Measurements from ENCODE around the gene DCLRE1C.
"Not testable (repeated sequence)": the region's sequence is repeated elsewhere in the genome, so short reads cannot be mapped to it uniquely, and the experiment has no call there.

DCLRE1C gene

DNA sequence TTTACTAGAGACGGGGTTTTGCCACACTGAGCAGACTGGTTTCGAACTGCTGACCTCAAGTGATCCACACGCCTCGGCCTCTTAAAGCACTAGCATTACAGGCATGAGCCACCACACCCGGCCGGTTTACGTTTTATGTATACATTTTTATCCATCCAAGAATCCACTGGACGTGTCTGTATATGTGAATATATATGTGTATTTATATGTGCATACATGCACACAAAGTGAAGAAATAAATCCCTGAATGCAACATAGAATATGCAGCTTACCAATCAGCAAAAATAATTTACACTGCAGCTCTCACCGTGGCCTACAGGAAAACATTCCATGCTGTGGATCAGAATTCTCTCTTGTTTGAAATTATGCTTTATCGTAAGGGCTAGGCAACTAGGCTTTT is 23.3 kb downstream of the DCLRE1C start:
- DNase-seq (ENCODE audit: insufficient read length): no peak
- no peak for FAIRE-seq
- TF ChIP-seq TAF1 (IDR thresholded peaks at IDR 0.05; ENCODE audit: borderline replicate concordance, low read depth, low read length): no peak
- no peak for TF ChIP-seq POLR2A (IDR thresholded peaks at IDR 0.05; ENCODE audit: low read depth, low read length)
- no peak for TF ChIP-seq POLR2AphosphoS5 (IDR thresholded peaks at IDR 0.05; ENCODE audit: low read depth, low read length)

DNA sequence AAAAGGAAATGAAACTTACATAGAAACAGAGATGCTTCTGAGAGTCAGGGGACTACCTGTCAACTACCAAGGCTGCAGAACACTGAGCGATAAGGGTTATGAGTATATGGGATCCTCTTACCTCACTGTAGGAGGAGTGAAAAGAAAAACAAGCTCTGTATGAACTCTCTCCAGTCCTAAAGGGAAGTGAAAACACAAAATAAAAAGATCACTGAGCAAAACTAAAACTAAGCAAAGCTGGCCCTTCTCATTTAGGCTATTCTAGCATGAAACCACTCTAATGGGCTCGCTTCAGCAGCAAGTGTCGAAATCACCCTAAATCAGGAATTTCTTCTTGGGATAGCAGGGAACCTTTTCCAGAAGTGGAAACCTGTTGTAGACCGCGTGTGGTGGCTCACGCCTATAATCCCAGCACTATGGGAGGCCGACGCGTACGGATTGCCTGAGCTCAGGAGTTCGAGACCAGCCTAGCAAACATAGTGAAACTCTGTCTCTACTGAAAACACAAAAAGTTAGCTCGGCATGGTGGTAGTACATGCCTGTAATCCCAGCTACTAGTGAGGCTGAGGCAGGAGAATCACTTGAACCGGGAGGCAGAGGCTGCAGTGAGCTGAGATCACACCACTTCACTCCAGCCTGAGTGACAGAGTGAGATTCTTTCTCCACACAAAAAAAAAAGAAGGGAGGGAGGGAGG is 27.0 kb downstream of the DCLRE1C start:
- TF ChIP-seq TAF1 (IDR thresholded peaks at IDR 0.05; ENCODE audit: borderline replicate concordance, low read depth, low read length) (no peak), POLR2AphosphoS5 (IDR thresholded peaks at IDR 0.05; ENCODE audit: low read depth, low read length) (no peak), POLR2A (IDR thresholded peaks at IDR 0.05; ENCODE audit: low read depth, low read length) (no peak)
- FAIRE-seq (peak; percentile 95), DNase-seq (ENCODE audit: insufficient read length) (peak; percentile 52)

DNA sequence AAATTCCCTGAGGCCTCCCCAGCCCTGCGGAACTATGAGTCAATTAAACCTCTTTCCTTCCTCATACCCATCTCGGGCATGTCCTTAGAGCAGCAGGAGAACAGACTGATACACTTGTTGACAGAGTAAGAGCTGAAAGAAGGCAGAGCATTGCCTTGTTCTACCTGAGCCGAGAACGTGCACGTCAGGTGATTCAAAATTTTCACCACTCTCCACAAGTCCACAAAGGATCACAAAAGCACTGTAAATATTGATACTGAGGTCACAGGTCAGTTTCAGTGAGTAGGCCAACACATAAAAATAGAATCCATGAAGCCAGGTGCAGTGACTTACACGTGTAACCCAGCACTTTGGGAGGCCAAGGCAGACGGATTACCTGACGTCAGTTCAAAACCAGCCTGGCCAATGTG is 27.8 kb downstream of the DCLRE1C start:
- DNase-seq (ENCODE audit: insufficient read length): no peak
- FAIRE-seq: no peak

DNA sequence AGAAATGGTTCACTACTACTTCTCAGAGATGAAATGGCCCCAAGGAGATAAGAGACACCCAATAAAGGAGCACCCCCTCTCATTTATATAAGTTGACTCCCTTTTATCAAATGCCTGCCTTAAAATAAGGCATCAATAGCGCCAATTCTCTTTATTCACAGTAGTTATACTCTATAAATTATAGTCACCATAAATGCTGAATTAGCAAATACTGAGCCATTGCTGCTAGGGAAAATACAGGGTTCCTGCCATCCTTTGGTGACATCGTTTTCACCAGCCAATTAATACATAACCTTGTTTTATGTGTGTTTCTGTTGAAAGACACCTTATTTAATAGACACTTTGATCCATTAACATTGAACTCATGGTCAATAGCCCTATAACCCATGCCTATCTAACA is 28.6 kb downstream of the DCLRE1C start:
- FAIRE-seq: peak; percentile 56
- DNase-seq (ENCODE audit: insufficient read length): no peak
- no peak for TF ChIP-seq TAF1 (IDR thresholded peaks at IDR 0.05; ENCODE audit: borderline replicate concordance, low read depth, low read length)

More for the DNA sequence above, 27.8 kb downstream of the DCLRE1C start:
- TF ChIP-seq TAF1 (IDR thresholded peaks at IDR 0.05; ENCODE audit: borderline replicate concordance, low read depth, low read length) (no peak), POLR2A (IDR thresholded peaks at IDR 0.05; ENCODE audit: low read depth, low read length) (no peak)

DNA sequence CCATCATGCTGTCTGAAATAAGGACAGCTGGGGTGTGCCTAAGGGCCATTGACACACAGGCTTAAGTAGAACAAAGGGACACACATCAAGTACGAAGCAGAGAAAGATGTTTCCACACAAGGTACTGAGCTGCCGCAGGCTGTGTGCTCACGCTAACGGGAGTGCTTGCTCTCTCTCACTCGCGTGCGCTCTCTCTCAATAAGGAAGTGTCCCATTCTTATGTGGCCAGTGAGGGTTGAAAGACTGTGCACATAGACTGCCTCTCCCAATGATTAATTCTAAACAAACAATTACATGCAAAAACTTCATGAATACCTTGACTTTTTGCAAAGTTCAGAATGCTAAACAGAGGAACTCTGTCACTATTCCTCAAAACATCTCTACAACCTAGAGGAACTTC is 29.9 kb downstream of the DCLRE1C start:
- DNase-seq (ENCODE audit: insufficient read length) (no peak), FAIRE-seq (no peak)
- TF ChIP-seq POLR2AphosphoS5 (IDR thresholded peaks at IDR 0.05; ENCODE audit: low read depth, low read length): no peak
- TF ChIP-seq TAF1 (IDR thresholded peaks at IDR 0.05; ENCODE audit: borderline replicate concordance, low read depth, low read length): no peak
- TF ChIP-seq POLR2A (IDR thresholded peaks at IDR 0.05; ENCODE audit: low read depth, low read length): no peak

DNA sequence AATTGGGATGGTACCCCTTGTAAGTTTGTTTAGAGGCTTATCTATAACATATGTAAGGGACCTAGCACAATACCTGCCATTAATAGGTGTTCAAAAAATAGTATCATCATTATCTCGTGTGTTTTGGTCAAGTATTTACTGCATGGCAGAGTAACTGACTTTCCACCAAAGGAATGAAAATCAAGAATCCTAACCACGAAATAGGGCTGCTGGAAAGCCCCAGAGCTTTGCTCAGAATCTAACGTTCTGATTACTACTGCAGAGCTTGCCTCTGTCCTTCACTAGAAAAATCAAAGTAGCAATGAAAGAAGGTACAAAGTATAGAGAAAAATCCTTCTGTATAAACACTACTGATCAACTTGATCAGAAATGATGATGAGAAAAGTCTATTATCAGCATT is 34.9 kb downstream of the DCLRE1C start:
- DNase-seq (ENCODE audit: insufficient read length) (no peak), FAIRE-seq (no peak)
- TF ChIP-seq POLR2A (IDR thresholded peaks at IDR 0.05; ENCODE audit: low read depth, low read length): no peak
- no peak for TF ChIP-seq POLR2AphosphoS5 (IDR thresholded peaks at IDR 0.05; ENCODE audit: low read depth, low read length)
- TF ChIP-seq TAF1 (IDR thresholded peaks at IDR 0.05; ENCODE audit: borderline replicate concordance, low read depth, low read length): no peak

DNA sequence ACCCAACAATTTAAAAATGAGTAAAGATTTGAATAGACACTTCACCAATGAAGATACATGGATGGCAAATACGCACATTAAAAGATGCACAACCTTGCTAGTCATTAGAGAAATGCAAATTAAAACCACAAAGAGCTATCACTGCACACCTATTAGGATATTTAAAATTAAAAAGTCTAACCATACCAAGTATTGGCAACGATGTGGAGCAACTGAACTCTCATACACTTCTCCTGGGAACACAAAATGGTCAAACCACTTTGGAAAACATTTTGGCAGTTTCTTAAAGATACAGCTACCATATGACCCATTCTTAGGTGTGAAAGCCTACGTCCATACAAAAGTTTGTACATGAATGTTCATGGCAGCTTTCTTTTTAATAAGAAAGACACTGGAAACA is 36.1 kb downstream of the DCLRE1C start:
- no peak for DNase-seq (ENCODE audit: insufficient read length)
- no peak for FAIRE-seq
- no peak for TF ChIP-seq POLR2AphosphoS5 (IDR thresholded peaks at IDR 0.05; ENCODE audit: low read depth, low read length)
- no peak for TF ChIP-seq POLR2A (IDR thresholded peaks at IDR 0.05; ENCODE audit: low read depth, low read length)
- TF ChIP-seq TAF1 (IDR thresholded peaks at IDR 0.05; ENCODE audit: borderline replicate concordance, low read depth, low read length): no peak

DNA sequence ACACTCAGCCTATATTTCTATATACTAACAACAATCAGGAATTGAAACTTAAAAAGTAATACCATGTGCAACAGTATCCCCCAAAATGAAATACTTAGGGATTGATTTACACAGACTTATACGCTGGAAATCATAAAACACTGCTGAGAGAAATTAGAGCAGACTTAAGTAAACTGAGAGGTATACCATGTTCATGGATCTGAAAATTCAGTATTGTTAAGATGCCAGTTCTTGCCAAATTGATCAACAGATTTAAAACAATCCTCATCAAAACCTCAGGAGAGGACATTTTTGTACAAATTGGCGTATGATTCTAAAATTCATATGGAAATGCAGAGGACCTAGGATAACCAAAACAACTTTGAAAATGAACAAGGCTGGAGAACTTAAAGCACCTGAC is 37.3 kb downstream of the DCLRE1C start:
- no peak for FAIRE-seq
- DNase-seq (ENCODE audit: insufficient read length): no peak
- TF ChIP-seq TAF1 (IDR thresholded peaks at IDR 0.05; ENCODE audit: borderline replicate concordance, low read depth, low read length) (no peak), POLR2A (IDR thresholded peaks at IDR 0.05; ENCODE audit: low read depth, low read length) (no peak), POLR2AphosphoS5 (IDR thresholded peaks at IDR 0.05; ENCODE audit: low read depth, low read length) (no peak)

DNA sequence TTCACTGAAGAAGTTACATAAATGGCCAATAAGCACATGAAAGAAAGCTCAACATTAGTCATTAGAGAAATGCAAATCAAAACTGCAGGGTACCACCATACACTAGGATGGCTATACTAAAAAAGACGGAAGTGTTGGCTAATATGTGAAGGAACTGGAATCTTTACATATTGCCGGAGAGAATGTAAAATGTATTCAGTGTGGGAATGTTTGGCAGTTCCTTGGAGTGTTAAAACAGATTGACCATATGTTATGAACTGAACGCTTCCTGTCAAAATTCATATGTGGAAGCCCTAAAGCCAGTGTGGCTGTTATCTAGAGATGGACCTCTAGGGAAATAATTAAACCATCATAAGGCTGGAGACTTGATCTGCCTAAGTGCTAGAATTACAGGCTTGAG is 42.1 kb downstream of the DCLRE1C start:
- TF ChIP-seq POLR2AphosphoS5 (IDR thresholded peaks at IDR 0.05; ENCODE audit: low read depth, low read length) (no peak), POLR2A (IDR thresholded peaks at IDR 0.05; ENCODE audit: low read depth, low read length) (no peak), TAF1 (IDR thresholded peaks at IDR 0.05; ENCODE audit: borderline replicate concordance, low read depth, low read length) (no peak)
- no peak for FAIRE-seq
- no peak for DNase-seq (ENCODE audit: insufficient read length)

DNA sequence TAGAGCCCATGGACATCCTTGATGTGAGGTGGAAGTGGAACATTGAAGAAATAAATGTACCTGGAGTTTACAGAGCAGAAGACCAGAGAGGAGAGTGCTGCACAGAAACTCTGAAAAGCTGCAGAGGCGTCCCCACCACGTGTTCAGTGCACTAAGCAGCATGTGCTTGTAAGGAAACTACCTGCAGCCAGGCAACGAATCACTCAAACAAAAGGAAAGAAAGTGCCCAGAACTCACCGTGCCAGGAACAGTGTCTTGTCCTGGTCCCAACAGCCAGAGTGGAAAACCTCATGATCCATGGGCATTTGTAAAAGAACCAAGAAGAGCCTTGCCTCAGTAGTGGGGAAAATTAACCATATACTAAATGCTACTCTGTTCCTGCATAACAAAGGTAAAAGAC is 42.9 kb downstream of the DCLRE1C start:
- no peak for TF ChIP-seq POLR2AphosphoS5 (IDR thresholded peaks at IDR 0.05; ENCODE audit: low read depth, low read length)
- TF ChIP-seq POLR2A (IDR thresholded peaks at IDR 0.05; ENCODE audit: low read depth, low read length): no peak
- TF ChIP-seq TAF1 (IDR thresholded peaks at IDR 0.05; ENCODE audit: borderline replicate concordance, low read depth, low read length): no peak
- DNase-seq (ENCODE audit: insufficient read length) (no peak), FAIRE-seq (no peak)

DNA sequence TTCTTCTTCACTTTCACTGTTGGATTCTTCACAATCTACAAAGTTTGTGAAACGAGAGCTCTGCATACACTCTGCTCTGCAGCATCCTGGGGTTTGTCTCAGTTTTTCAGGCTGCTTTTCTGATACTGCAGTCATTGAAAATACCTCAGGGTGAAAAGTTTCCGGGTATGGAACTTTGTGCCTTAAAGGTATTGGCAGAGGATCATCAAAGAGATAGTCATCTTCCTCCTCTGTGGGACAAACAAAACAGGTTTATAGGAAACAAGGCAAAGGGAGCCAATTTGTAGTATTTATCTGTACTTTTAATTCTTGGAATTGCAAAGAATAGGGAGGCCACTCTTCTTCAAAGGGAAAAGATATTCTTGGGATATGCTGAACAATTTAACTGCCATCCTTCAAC is 44.8 kb downstream of the DCLRE1C start:
- FAIRE-seq (no peak), DNase-seq (ENCODE audit: insufficient read length) (no peak)
- TF ChIP-seq POLR2AphosphoS5 (IDR thresholded peaks at IDR 0.05; ENCODE audit: low read depth, low read length): no peak
- no peak for TF ChIP-seq TAF1 (IDR thresholded peaks at IDR 0.05; ENCODE audit: borderline replicate concordance, low read depth, low read length)
- TF ChIP-seq POLR2A (IDR thresholded peaks at IDR 0.05; ENCODE audit: low read depth, low read length): no peak

DNA sequence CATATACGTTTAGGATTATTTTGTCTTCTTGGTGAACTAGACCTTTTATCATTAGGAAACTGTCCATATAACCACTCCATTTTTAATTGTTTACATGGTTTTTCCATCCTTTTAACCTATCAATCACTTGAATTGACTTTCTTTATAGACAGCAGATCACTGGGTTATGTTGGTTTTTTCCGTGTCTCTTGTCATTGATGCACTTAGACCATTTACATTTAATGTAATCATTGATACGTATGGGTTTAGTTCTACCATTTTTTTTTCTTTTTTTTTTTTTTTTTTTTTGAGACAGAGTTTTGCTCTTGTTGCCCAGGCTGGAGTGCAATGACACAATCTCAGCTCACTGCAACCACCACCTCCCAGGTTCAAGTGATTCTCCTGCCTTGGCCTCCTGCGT is 46.3 kb downstream of the DCLRE1C start:
- not testable (repeated sequence) for DNase-seq (ENCODE audit: insufficient read length); FAIRE-seq

DNA sequence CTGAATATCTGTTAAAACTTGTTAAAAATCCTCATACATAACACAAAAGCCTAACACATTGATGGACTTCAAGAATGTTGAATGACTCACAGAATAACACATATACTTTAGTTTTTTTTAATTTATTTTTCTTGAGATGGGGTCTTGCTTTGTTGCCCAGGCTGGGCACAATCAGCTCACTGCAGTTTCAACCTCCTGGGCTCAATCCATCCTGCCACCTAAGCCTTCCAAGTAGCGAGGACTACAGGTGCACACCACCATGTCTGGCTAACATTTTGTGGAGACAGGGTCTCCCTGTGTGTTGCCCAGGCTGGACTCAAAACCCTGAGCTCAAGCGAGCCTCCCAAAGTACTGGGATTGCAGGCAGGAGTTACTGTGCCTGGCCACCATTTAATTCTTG is 47.1 kb downstream of the DCLRE1C start:
- FAIRE-seq (peak; percentile 51), DNase-seq (ENCODE audit: insufficient read length) (no peak)
- TF ChIP-seq TAF1 (IDR thresholded peaks at IDR 0.05; ENCODE audit: borderline replicate concordance, low read depth, low read length) (no peak), POLR2AphosphoS5 (IDR thresholded peaks at IDR 0.05; ENCODE audit: low read depth, low read length) (peak; percentile 43; the same call in 1 of the 2 replicates), POLR2A (IDR thresholded peaks at IDR 0.05; ENCODE audit: low read depth, low read length) (no peak)

Data from GM12892 (cell line).